CD14-positive monocyte (primary cell): ENCODE results near the gene IL1A. TPM values are rescaled to one million over a fixed set of nuclear protein-coding genes. Genes with fewer than 3 reads are reported as not detected.

ENCODE experiments used
- DNase-seq, 3 donors: peaks; one replicate each; pipeline ENCODE4 v3.0.0-alpha.2; 2011 to 2022
- H2AFZ ChIP-seq: 2 replicates; pipeline ENCODE4 v1.6.0; 2012; ENCODE audit warnings: mild to moderate bottlenecking, low read depth, low read length, inconsistent platforms; ENCODE audit not compliant: insufficient read depth, poor library complexity, severe bottlenecking
- H3K27ac ChIP-seq, 2 donors: 1 replicate in 1 of 2; 2 replicates in 1 of 2; pipeline ENCODE4 v1.5.1; 2012 to 2013; ENCODE audit warnings: low read length in 2 of 2, control low read depth in 1 of 2, inconsistent platforms in 1 of 2, low read depth in 1 of 2, mild to moderate bottlenecking in 1 of 2
- H3K27me3 ChIP-seq, 2 donors: one replicate each; pipeline versions ENCODE4 v1.6.0 to v1.6.1; 2011 to 2013; ENCODE audit warnings: low read length in 2 of 2; ENCODE audit not compliant: control insufficient read depth in 2 of 2, insufficient read depth in 2 of 2
- H3K36me3 ChIP-seq, 2 donors: replicated peaks in 1 of 2; 1 replicate in 1 of 2; 2 replicates in 1 of 2; pipeline versions ENCODE4 v1.5.1 to v1.6.1; 2012 to 2013; ENCODE audit warnings: low read length in 2 of 2, control low read depth in 1 of 2, inconsistent platforms in 1 of 2, mild to moderate bottlenecking in 1 of 2; ENCODE audit not compliant: insufficient read depth in 2 of 2, control insufficient read depth in 1 of 2
- H3K4me1 ChIP-seq, 2 donors: 1 replicate in 1 of 2; 2 replicates in 1 of 2; pipeline versions ENCODE4 v1.5.1 to v1.6.1; 2012 to 2013; ENCODE audit warnings: low read length in 2 of 2, control low read depth in 1 of 2, inconsistent platforms in 1 of 2, mild to moderate bottlenecking in 1 of 2, moderate library complexity in 1 of 2; ENCODE audit not compliant: insufficient read depth in 2 of 2, control insufficient read depth in 1 of 2
- H3K4me2 ChIP-seq: replicated peaks from 2 replicates; pipeline ENCODE3; 2012; ENCODE audit warnings: low read length, moderate library complexity, mild to moderate bottlenecking; ENCODE audit not compliant: poor library complexity, severe bottlenecking; ENCODE audit errors: extremely low read depth
- H3K4me3 ChIP-seq, 3 experiments: fragments of 200-600 bp in 1 of 3; sonication (generic) in 1 of 3; replicated peaks in 1 of 3; 1 replicate in 2 of 3; 2 replicates in 1 of 3; pipeline ENCODE4 v1.5.1; 2011 to 2013; ENCODE audit warnings: low read length in 3 of 3, mild to moderate bottlenecking in 3 of 3, control low read depth in 2 of 3, low read depth in 2 of 3, inconsistent platforms in 1 of 3, moderate library complexity in 1 of 3
- H3K79me2 ChIP-seq: 2 replicates; pipeline ENCODE4 v1.6.0; 2012; ENCODE audit warnings: mild to moderate bottlenecking, control low read depth, inconsistent platforms, low read length, moderate library complexity; ENCODE audit not compliant: insufficient read depth
- H3K9ac ChIP-seq: 2 replicates; pipeline ENCODE4 v1.6.0; 2017; ENCODE audit warnings: low read length, mild to moderate bottlenecking; ENCODE audit not compliant: insufficient read depth, poor library complexity, severe bottlenecking
- H3K9me3 ChIP-seq, 2 donors: replicated peaks in 1 of 2; 1 replicate in 1 of 2; 2 replicates in 1 of 2; pipeline versions ENCODE4 v1.5.1 to v1.6.1; 2012 to 2013; ENCODE audit warnings: low read length in 2 of 2, control low read depth in 1 of 2; ENCODE audit not compliant: control insufficient read depth in 1 of 2, insufficient read depth in 1 of 2
- H4K20me1 ChIP-seq: 2 replicates; pipeline ENCODE4 v1.6.0; 2012; ENCODE audit warnings: mild to moderate bottlenecking, low read length, control low read depth, moderate library complexity; ENCODE audit not compliant: insufficient read depth
- H3K27ac Mint-ChIP-seq, 7 donors: one replicate each; pipeline ENCODE4 v1.8.0; 2020; ENCODE audit warnings: mild to moderate bottlenecking in 7 of 7, mixed read lengths in 7 of 7, moderate library complexity in 6 of 7, inconsistent platforms in 2 of 7
- H3K27me3 Mint-ChIP-seq, 3 donors: one replicate each; pipeline ENCODE4 v1.8.0; 2021 to 2022; ENCODE audit warnings: low read depth in 3 of 3, mild to moderate bottlenecking in 3 of 3, mixed read lengths in 3 of 3, moderate library complexity in 3 of 3, inconsistent platforms in 1 of 3
- H3K36me3 Mint-ChIP-seq, 2 donors: one replicate each; pipeline ENCODE4 v1.8.0; 2020; ENCODE audit warnings: mixed read lengths in 2 of 2, inconsistent platforms in 1 of 2, mild to moderate bottlenecking in 1 of 2
- H3K4me1 Mint-ChIP-seq: one replicate; pipeline ENCODE4 v1.8.0; 2020; ENCODE audit warnings: mild to moderate bottlenecking, mixed read lengths
- H3K4me3 Mint-ChIP-seq, 2 donors: one replicate each; pipeline ENCODE4 v1.8.0; 2020; ENCODE audit warnings: mild to moderate bottlenecking in 2 of 2, mixed read lengths in 2 of 2, moderate library complexity in 1 of 2
- H3K9me3 Mint-ChIP-seq, 7 donors: one replicate each; pipeline ENCODE4 v1.8.0; 2020 to 2022; ENCODE audit warnings: mixed read lengths in 7 of 7, mild to moderate bottlenecking in 6 of 7, moderate library complexity in 6 of 7, inconsistent platforms in 2 of 7
- WGBS: methylation state at CpG from one replicate; pipeline ENCODE4 v1.1.5; 2013; ENCODE audit warnings: missing lambda C conversion rate; ENCODE audit not compliant: insufficient coverage; 5-methylcytosine and 5-hydroxymethylcytosine counted together
- intact Hi-C, 2 donors: fragments of 100-400 bp; cut with micrococcal nuclease; formaldehyde crosslinking; loops; one replicate each; pipeline versions ENCODE4 v1.15.0 to v1.15.1; 2023
- polyA plus RNA-seq, 3 donors: library from polyadenylated mRNA; depleted of rRNA in 1 of 3; unstranded in 2 of 3; stranded (reverse) in 1 of 3; fragments of 300-500 nt in 2 of 3; fragments of >200 nt in 1 of 3; fragmentation: Illumina TruSeq in 2 of 3; gene quantifications; 1 replicate in 2 of 3; 2 replicates in 1 of 3; pipeline ENCODE4 v1.2.3, GENCODE V29; 2012 to 2021
- TF ChIP-seq, protein P1 (sequence below): fragments of 200-600 bp; IDR thresholded peaks from one replicate; pipeline ENCODE4 v1.8.0; 2022; ENCODE audit warnings: antibody characterized with exemption, mild to moderate bottlenecking

The IL1A gene
- polyA plus RNA-seq, 3 donors, result 0.26 to 0.83 TPM; not detected in 1

GRCh38 chr2:112829961-112830681 is 45.8 kb upstream of the IL1A start:
- 89% methylated on average over 5 of the region's 10 CpGs for WGBS
- no peak overlapping the region for H3K4me3 Mint-ChIP-seq
- intact Hi-C loops, result loop anchor here in 1 of 2 donors (5.0 kb wide), 3 partner anchors 33 to 83 kb away; no protein-coding TSS in a partner anchor

More at GRCh38 chr2:112829961-112830681, 45.8 kb upstream of the IL1A start:
- H3K4me3 ChIP-seq, result no peak overlapping the region
- H3K79me2 ChIP-seq, result peaks cover 9% of the 10 kb centered on the region
- peaks cover 57% of the 10 kb centered on the region in 2 donors for H3K36me3 Mint-ChIP-seq
- no peak overlapping the region for H2AFZ ChIP-seq
- peak overlapping the region in 1 of 2 donors; percentile 18 for H3K27ac ChIP-seq
- peaks cover 36 to 56% of the 10 kb centered on the region in 2 donors for H3K36me3 ChIP-seq
- peaks cover 0 to 8% (median 5%) of the 10 kb centered on the region in 3 donors for H3K27me3 Mint-ChIP-seq
- peaks cover 0 to 8% (median 0%) of the 10 kb centered on the region in 7 donors for H3K9me3 Mint-ChIP-seq
- peaks cover 61% of the 10 kb centered on the region for H4K20me1 ChIP-seq
- peaks cover 42% of the 10 kb centered on the region for H3K4me1 Mint-ChIP-seq
- H3K27ac Mint-ChIP-seq, result peak overlapping the region in 3 of 7 donors; percentile 6 to 50 (median 33)
- no peak overlapping the region for H3K4me2 ChIP-seq
- peaks cover 41 to 42% of the 10 kb centered on the region in 2 donors for H3K4me1 ChIP-seq
- no peak overlapping the region for H3K9ac ChIP-seq
- no peaks in the 10 kb centered on the region for H3K9me3 ChIP-seq
- TF ChIP-seq, protein P1, sequence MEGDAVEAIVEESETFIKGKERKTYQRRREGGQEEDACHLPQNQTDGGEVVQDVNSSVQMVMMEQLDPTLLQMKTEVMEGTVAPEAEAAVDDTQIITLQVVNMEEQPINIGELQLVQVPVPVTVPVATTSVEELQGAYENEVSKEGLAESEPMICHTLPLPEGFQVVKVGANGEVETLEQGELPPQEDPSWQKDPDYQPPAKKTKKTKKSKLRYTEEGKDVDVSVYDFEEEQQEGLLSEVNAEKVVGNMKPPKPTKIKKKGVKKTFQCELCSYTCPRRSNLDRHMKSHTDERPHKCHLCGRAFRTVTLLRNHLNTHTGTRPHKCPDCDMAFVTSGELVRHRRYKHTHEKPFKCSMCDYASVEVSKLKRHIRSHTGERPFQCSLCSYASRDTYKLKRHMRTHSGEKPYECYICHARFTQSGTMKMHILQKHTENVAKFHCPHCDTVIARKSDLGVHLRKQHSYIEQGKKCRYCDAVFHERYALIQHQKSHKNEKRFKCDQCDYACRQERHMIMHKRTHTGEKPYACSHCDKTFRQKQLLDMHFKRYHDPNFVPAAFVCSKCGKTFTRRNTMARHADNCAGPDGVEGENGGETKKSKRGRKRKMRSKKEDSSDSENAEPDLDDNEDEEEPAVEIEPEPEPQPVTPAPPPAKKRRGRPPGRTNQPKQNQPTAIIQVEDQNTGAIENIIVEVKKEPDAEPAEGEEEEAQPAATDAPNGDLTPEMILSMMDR, result no peak
- H3K27me3 ChIP-seq, result no peaks in the 10 kb centered on the region
- DNase-seq, result peak in 2 of 3 donors; percentile 48 to 81
